KOPT-K1 (cell line): ENCODE results near the gene PKHD1.

ENCODE experiments used
- H3K27ac ChIP-seq: fragments of 200-600 bp; sonication (generic); 2 replicates; pipeline ENCODE4 v1.5.1; 2016; ENCODE audit warnings: antibody characterized with exemption, mild to moderate bottlenecking, low read depth, low read length; ENCODE audit not compliant: poor library complexity, severe bottlenecking
- H3K36me3 ChIP-seq: fragments of 200-600 bp; sonication (generic); 2 replicates; pipeline ENCODE4 v1.5.1; 2017; ENCODE audit warnings: antibody characterized with exemption, mild to moderate bottlenecking, low read length, moderate library complexity; ENCODE audit not compliant: insufficient read depth
- H3K9me3 ChIP-seq: fragments of 200-600 bp; sonication (generic); 2 replicates; pipeline ENCODE4 v1.5.1; 2017; ENCODE audit warnings: antibody characterized with exemption, low read length, mild to moderate bottlenecking; ENCODE audit not compliant: insufficient read depth, poor library complexity, severe bottlenecking

PKHD1 gene

GRCh38 chr6:51820555-51820954 is 266.9 kb downstream of the PKHD1 start:
- Histone ChIP-seq H3K36me3 (no peaks in the 10 kb centered on the region), H3K9me3 (no peaks in the 10 kb centered on the region), H3K27ac (no peak overlapping the region)

- no peak overlapping the region for H3K27ac ChIP-seq
- no peaks in the 10 kb centered on the region for H3K9me3 ChIP-seq
- no peaks in the 10 kb centered on the region for H3K36me3 ChIP-seq
Observed at GRCh38 chr6:51818520-51819022, 268.8 kb downstream of the PKHD1 start.

- Histone ChIP-seq H3K27ac (no peak overlapping the region), H3K9me3 (no peaks in the 10 kb centered on the region), H3K36me3 (no peaks in the 10 kb centered on the region)
Observed at GRCh38 chr6:51817832-51818231, 269.6 kb downstream of the PKHD1 start.

GRCh38 chr6:51814418-51814817 is 273.0 kb downstream of the PKHD1 start:
- no peaks in the 10 kb centered on the region for H3K9me3 ChIP-seq
- H3K36me3 ChIP-seq = no peaks in the 10 kb centered on the region

GRCh38 chr6:51813904-51814303 is 273.5 kb downstream of the PKHD1 start:
- Histone ChIP-seq H3K36me3 (no peaks in the 10 kb centered on the region), H3K9me3 (no peaks in the 10 kb centered on the region), H3K27ac (no peak overlapping the region)

More at GRCh38 chr6:51814418-51814817, 273.0 kb downstream of the PKHD1 start:
- H3K27ac ChIP-seq = no peak overlapping the region

GRCh38 chr6:51812231-51812630 is 275.2 kb downstream of the PKHD1 start:
- no peaks in the 10 kb centered on the region for H3K36me3 ChIP-seq
- no peaks in the 10 kb centered on the region for H3K9me3 ChIP-seq
- H3K27ac ChIP-seq = no peak overlapping the region

GRCh38 chr6:51805517-51805916 is 281.9 kb downstream of the PKHD1 start:
- H3K36me3 ChIP-seq = no peaks in the 10 kb centered on the region
- no peaks in the 10 kb centered on the region for H3K9me3 ChIP-seq
- no peak overlapping the region for H3K27ac ChIP-seq

- no peaks in the 10 kb centered on the region for H3K9me3 ChIP-seq
- no peak overlapping the region for H3K27ac ChIP-seq
- H3K36me3 ChIP-seq = no peaks in the 10 kb centered on the region
Observed at GRCh38 chr6:51800603-51801002, 286.8 kb downstream of the PKHD1 start.

GRCh38 chr6:51793393-51793792 is 294.0 kb downstream of the PKHD1 start:
- Histone ChIP-seq H3K9me3 (no peaks in the 10 kb centered on the region), H3K36me3 (no peaks in the 10 kb centered on the region), H3K27ac (no peak overlapping the region)

- H3K9me3 ChIP-seq = no peaks in the 10 kb centered on the region
- no peaks in the 10 kb centered on the region for H3K36me3 ChIP-seq
- H3K27ac ChIP-seq = no peak overlapping the region
Observed at GRCh38 chr6:51792273-51793030, 295.0 kb downstream of the PKHD1 start.

- no peak overlapping the region for H3K27ac ChIP-seq
- no peaks in the 10 kb centered on the region for H3K36me3 ChIP-seq
- no peaks in the 10 kb centered on the region for H3K9me3 ChIP-seq
Observed at GRCh38 chr6:51790946-51791345, 296.5 kb downstream of the PKHD1 start.

GRCh38 chr6:51788121-51788520 is 299.3 kb downstream of the PKHD1 start:
- H3K27ac ChIP-seq = no peak overlapping the region
- H3K9me3 ChIP-seq = no peaks in the 10 kb centered on the region
- no peaks in the 10 kb centered on the region for H3K36me3 ChIP-seq

- Histone ChIP-seq H3K27ac (no peak overlapping the region), H3K36me3 (no peaks in the 10 kb centered on the region)
Observed at GRCh38 chr6:51778666-51779065, 308.7 kb downstream of the PKHD1 start.

GRCh38 chr6:51777618-51778017 is 309.8 kb downstream of the PKHD1 start:
- no peaks in the 10 kb centered on the region for H3K9me3 ChIP-seq
- no peak overlapping the region for H3K27ac ChIP-seq
- no peaks in the 10 kb centered on the region for H3K36me3 ChIP-seq

More at GRCh38 chr6:51778666-51779065, 308.7 kb downstream of the PKHD1 start:
- H3K9me3 ChIP-seq = no peaks in the 10 kb centered on the region

GRCh38 chr6:51775942-51776860 is 311.2 kb downstream of the PKHD1 start:
- Histone ChIP-seq H3K9me3 (no peaks in the 10 kb centered on the region), H3K36me3 (no peaks in the 10 kb centered on the region), H3K27ac (no peak overlapping the region)
